ENCODE measurements around the gene CTSA. TPM values are rescaled to one million over a fixed set of nuclear protein-coding genes. Genes with fewer than 3 reads are reported as not detected.
A peak's percentile ranks its signal among the peaks of the same experiment; 100 is the strongest.

CTSA gene
- total RNA-seq, 6 donors from 2014 or later, result 109 to 176 (median 155) TPM

DNA sequence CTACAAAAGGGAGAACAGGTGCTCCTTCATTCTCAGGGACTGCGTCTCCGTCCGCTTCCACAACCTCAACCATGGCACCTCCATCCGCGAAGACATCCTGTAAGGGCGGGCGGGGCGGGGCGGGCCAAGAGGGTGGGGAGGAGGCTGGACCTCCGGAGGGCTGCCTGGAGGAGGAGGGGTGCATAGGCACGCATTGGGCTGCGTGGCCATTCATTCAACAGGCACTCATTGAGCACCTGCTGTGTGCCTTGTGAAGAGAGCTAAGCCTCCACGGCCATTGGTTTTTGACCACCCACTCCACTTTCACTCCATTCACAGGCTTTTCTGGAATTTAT lies 33.3 kb upstream of the CTSA start:
- H3K9me3 ChIP-seq, result no peaks in the 10 kb centered on the region
- H3K27me3 ChIP-seq, result no peaks in the 10 kb centered on the region
- H3K4me1 ChIP-seq, result peaks cover 29 to 40% (median 33%) of the 10 kb centered on the region in 4 donors
- TF ChIP-seq POLR2A (IDR thresholded peaks at IDR 0.05) (no peak), POLR2AphosphoS5 (IDR thresholded peaks at IDR 0.05) (no peak), EP300 (IDR thresholded peaks at IDR 0.05) (no peak)
- TF ChIP-seq, protein P1, sequence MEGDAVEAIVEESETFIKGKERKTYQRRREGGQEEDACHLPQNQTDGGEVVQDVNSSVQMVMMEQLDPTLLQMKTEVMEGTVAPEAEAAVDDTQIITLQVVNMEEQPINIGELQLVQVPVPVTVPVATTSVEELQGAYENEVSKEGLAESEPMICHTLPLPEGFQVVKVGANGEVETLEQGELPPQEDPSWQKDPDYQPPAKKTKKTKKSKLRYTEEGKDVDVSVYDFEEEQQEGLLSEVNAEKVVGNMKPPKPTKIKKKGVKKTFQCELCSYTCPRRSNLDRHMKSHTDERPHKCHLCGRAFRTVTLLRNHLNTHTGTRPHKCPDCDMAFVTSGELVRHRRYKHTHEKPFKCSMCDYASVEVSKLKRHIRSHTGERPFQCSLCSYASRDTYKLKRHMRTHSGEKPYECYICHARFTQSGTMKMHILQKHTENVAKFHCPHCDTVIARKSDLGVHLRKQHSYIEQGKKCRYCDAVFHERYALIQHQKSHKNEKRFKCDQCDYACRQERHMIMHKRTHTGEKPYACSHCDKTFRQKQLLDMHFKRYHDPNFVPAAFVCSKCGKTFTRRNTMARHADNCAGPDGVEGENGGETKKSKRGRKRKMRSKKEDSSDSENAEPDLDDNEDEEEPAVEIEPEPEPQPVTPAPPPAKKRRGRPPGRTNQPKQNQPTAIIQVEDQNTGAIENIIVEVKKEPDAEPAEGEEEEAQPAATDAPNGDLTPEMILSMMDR (IDR thresholded peaks at IDR 0.05), result no peak
- peak overlapping the region; percentile 51 to 81 (median 61) for H3K4me3 ChIP-seq
- DNase-seq, result no peak
- WGBS, 2 donors, result 13 to 19% methylated on average over 7 to 8 of the region's 13 CpGs
- peak overlapping the region; percentile 72 to 92 (median 90) for H3K27ac ChIP-seq
- peak; percentile 3 to 8 for ATAC-seq (ENCODE audit: low FRiP score in 2 of 2)
- peaks cover 0 to 18% (median 5%) of the 10 kb centered on the region in 4 donors for H3K36me3 ChIP-seq

DNA sequence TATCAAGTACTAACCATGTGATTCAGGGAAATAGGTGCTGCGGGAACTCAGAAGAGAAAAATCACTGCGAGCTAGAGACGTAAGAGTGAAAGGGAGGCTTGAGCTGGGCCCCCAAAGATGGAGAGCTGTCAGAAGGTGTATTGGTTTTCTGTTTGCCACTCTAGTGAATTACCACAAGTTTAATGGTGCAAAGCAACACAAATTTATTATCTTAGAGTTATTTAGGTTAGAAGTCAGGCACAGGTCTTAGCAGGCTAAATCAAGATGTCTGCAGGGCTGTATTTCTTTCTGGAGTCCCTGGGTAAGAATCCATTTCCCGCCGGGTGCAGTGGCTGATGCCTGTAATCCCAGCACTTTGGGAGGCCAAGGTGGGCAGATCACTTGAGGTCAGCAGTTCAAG lies 31.2 kb upstream of the CTSA start:
- Histone ChIP-seq H3K27ac (no peak overlapping the region), H3K4me3 (no peak overlapping the region), H3K9me3 (no peaks in the 10 kb centered on the region), H3K27me3 (no peaks in the 10 kb centered on the region), H3K36me3 (peaks cover 0 to 2% (median 0%) of the 10 kb centered on the region in 4 donors), H3K4me1 (peaks cover 24 to 34% (median 27%) of the 10 kb centered on the region in 4 donors)
- 90 to 97% methylated on average over 5 of the region's 5 CpGs for WGBS, 2 donors
- DNase-seq, result no peak
- TF ChIP-seq POLR2A (IDR thresholded peaks at IDR 0.05), result no peak
- TF ChIP-seq EP300 (IDR thresholded peaks at IDR 0.05), result no peak
- TF ChIP-seq, protein P1 (IDR thresholded peaks at IDR 0.05), result no peak
- no peak for TF ChIP-seq POLR2AphosphoS5 (IDR thresholded peaks at IDR 0.05)
- ATAC-seq (ENCODE audit: low FRiP score in 2 of 2), result no peak

DNA sequence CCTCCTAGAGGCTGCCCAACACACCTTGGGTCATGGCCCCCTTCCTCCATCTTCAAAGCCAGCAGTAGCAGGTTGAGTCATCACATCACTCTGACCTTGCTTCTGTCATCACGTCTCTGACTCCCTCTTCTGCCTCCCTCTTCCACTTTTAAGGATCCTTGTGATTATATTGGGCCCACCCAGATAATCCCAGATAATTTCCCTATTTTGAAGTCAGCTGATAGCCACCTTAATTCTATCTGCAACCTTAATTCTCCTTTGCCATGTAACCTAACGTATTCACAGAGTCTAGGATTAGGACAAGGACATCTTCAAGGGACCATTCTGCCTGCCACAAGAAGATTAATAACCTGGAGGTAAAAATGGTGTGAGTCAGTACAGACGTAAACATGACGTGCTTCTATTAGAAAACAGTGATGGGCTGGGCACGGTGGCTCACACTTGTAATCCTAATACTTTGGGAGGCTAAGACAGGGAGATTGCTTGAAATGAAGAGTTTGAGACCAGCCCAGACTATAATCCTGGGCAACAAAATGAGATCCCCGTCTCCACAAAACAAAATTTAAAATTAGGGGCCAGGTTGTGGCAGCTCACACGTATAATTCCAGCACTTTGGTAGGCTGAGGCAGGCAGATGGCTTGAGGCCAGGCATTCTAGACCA lies 30.4 kb upstream of the CTSA start:
- no peak for DNase-seq
- 72 to 75% methylated on average over 7 of the region's 7 CpGs for WGBS, 2 donors
- no peaks in the 10 kb centered on the region for H3K27me3 ChIP-seq
- H3K36me3 ChIP-seq, result no peaks in the 10 kb centered on the region
- H3K9me3 ChIP-seq, result no peaks in the 10 kb centered on the region
- no peak overlapping the region for H3K27ac ChIP-seq
- TF ChIP-seq, protein P1 (IDR thresholded peaks at IDR 0.05), result no peak
- TF ChIP-seq POLR2A (IDR thresholded peaks at IDR 0.05) (no peak), POLR2AphosphoS5 (IDR thresholded peaks at IDR 0.05) (no peak), EP300 (IDR thresholded peaks at IDR 0.05) (no peak)
- ATAC-seq (ENCODE audit: low FRiP score in 2 of 2), result no peak
- H3K4me1 ChIP-seq, result peaks cover 16 to 26% (median 19%) of the 10 kb centered on the region in 4 donors
- no peak overlapping the region for H3K4me3 ChIP-seq

DNA sequence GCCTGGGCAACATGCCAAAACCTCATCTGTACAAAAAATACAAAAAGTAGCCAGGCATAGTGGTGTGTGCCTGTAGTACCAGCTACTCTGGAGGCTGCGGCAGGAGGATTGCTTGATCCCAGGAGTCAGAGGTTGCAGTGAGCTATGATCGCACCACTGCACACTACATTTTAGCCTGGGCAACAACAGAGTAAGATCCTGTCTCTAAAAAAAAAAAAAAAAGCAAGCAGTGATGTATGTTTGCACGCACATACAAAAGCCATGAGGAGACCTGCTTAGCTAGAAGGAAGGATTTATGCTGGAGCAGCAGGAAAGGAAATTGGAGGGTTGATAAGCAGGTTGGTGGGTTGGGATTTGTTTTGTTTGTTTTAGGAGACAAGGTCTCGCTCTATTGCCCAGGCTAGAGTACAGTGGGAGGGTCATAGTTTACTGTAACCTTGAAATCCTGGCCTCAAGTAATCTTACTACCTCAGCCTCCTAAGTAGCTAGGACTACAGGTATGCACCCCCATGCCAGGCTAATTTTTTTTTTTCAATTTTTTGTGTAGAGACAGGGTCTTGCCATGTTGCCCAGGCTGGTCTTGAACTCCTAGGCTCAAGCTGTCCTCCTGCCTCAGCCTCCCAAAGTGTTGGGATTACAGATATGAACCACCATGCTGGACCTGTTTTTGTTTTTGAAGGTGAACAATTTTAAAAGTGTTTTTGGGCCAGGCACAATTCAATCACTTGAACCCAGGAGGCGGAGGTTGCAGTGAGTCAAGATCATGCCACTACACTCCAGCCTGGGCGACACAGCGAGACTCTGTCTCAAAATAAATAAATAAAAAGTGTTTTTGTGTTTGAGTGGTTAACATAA lies 29.7 kb upstream of the CTSA start:
- ATAC-seq (ENCODE audit: low FRiP score in 2 of 2), result no peak
- H3K9me3 ChIP-seq, result no peaks in the 10 kb centered on the region
- no peak for DNase-seq
- peaks cover 9 to 19% (median 12%) of the 10 kb centered on the region in 4 donors for H3K4me1 ChIP-seq
- no peaks in the 10 kb centered on the region for H3K36me3 ChIP-seq
- H3K4me3 ChIP-seq, result no peak overlapping the region
- no peak overlapping the region for H3K27ac ChIP-seq
- 93 to 94% methylated on average over 7 of the region's 7 CpGs for WGBS, 2 donors
- TF ChIP-seq POLR2A (IDR thresholded peaks at IDR 0.05) (no peak), EP300 (IDR thresholded peaks at IDR 0.05) (no peak), POLR2AphosphoS5 (IDR thresholded peaks at IDR 0.05) (no peak)
- TF ChIP-seq, protein P1 (IDR thresholded peaks at IDR 0.05), result no peak
- H3K27me3 ChIP-seq, result no peaks in the 10 kb centered on the region

Data from upper lobe of left lung (tissue), 6 donors.